IMR-90 (cell line): ENCODE data around the gene SRRM1. TPM values are rescaled to one million over a fixed set of nuclear protein-coding genes. Genes with fewer than 3 reads are reported as not detected.

Experiments used
- ATAC-seq: fragments of 200-7000 bp; cut with Tn5 transposase; 2 replicates; pipeline ENCODE4 v1.9.1; 2020; ENCODE audit warnings: low read depth, mild to moderate bottlenecking, moderate library complexity
- BruUV-seq: library from RNA; stranded (reverse); fragments of 400-500 nt; replicated peaks from 2 replicates; lab custom pipeline; 2021; lab: Mats Ljungman, UMichigan
- CTCF ChIA-PET: fragments of 300-600 bp; formaldehyde crosslinking; extraction: SDS; loops from one replicate; lab custom pipeline; 2021; ENCODE audit warnings: antibody characterized with exemption; lab: Yijun Ruan, JAX
- POLR2A ChIA-PET: fragments of 300-600 bp; sonication (Branson Sonifier 250); formaldehyde crosslinking; loops from one replicate; lab custom pipeline; 2022; ENCODE audit warnings: antibody characterized with exemption; ENCODE audit not compliant: unreplicated experiment; lab: Charles Lee
- DNase-seq: peaks from one replicate; pipeline ENCODE4 v3.0.0; 2013
- H2AFZ ChIP-seq: replicated peaks from 2 replicates; pipeline ENCODE3; 2013; ENCODE audit warnings: low read length, mild to moderate bottlenecking; ENCODE audit not compliant: poor library complexity
- H2AK5ac ChIP-seq: 2 replicates; pipeline ENCODE4 v1.6.1; 2013; ENCODE audit warnings: low read depth, low read length, inconsistent platforms
- H2AK9ac ChIP-seq: replicated peaks from 2 replicates; pipeline ENCODE3; 2013; ENCODE audit warnings: mild to moderate bottlenecking, low read depth, low read length, moderate library complexity; ENCODE audit not compliant: poor library complexity
- H2BK120ac ChIP-seq: 2 replicates; pipeline ENCODE4 v1.6.1; 2013; ENCODE audit warnings: low read depth, low read length, inconsistent platforms
- H2BK15ac ChIP-seq: 3 replicates; pipeline ENCODE4 v1.6.1; 2013; ENCODE audit warnings: low read depth, low read length, inconsistent platforms
- H2BK20ac ChIP-seq: 2 replicates; pipeline ENCODE4 v1.6.1; 2013; ENCODE audit warnings: low read depth, mild to moderate bottlenecking, inconsistent platforms, low read length, moderate library complexity
- H2BK5ac ChIP-seq: 2 replicates; pipeline ENCODE4 v1.6.1; 2013; ENCODE audit warnings: mild to moderate bottlenecking, low read depth, low read length, inconsistent platforms; ENCODE audit not compliant: poor library complexity, severe bottlenecking
- H3K14ac ChIP-seq: replicated peaks from 2 replicates; pipeline ENCODE4 v1.6.1; 2013; ENCODE audit warnings: low read depth, low read length, inconsistent platforms
- H3K18ac ChIP-seq: 2 replicates; pipeline ENCODE4 v1.6.1; 2013; ENCODE audit warnings: low read depth, low read length, control low read depth
- H3K23ac ChIP-seq: 2 replicates; pipeline ENCODE4 v1.6.1; 2013; ENCODE audit warnings: low read depth, low read length, inconsistent platforms
- H3K27ac ChIP-seq: 2 replicates; pipeline ENCODE4 v1.5.1; 2013; ENCODE audit warnings: mild to moderate bottlenecking, control low read depth, low read length; ENCODE audit not compliant: insufficient read depth
- H3K27me3 ChIP-seq: 2 replicates; pipeline ENCODE4 v1.6.1; 2013; ENCODE audit warnings: low read length; ENCODE audit not compliant: control insufficient read depth, insufficient read depth
- H3K36me3 ChIP-seq: 2 replicates; pipeline ENCODE4 v1.6.1; 2013; ENCODE audit warnings: low read length, mixed read lengths; ENCODE audit not compliant: control insufficient read depth, insufficient read depth
- H3K4ac ChIP-seq: 2 replicates; pipeline ENCODE4 v1.6.1; 2013; ENCODE audit warnings: low read depth, low read length, inconsistent platforms
- H3K4me1 ChIP-seq: 2 replicates; pipeline ENCODE4 v1.6.1; 2013; ENCODE audit warnings: low read length, mixed read lengths; ENCODE audit not compliant: control insufficient read depth, insufficient read depth
- H3K4me2 ChIP-seq: 2 replicates; pipeline ENCODE4 v1.6.1; 2013; ENCODE audit warnings: low read depth, mild to moderate bottlenecking, control low read depth, low read length, moderate library complexity
- H3K4me3 ChIP-seq: 2 replicates; pipeline ENCODE4 v1.5.1; 2013; ENCODE audit warnings: low read depth, mild to moderate bottlenecking, control low read depth, low read length, moderate library complexity; ENCODE audit not compliant: insufficient read depth
- H3K56ac ChIP-seq: 2 replicates; pipeline ENCODE4 v1.6.1; 2013; ENCODE audit warnings: low read length, inconsistent platforms; ENCODE audit not compliant: insufficient read depth; ENCODE audit errors: extremely low read depth
- H3K79me1 ChIP-seq, 2 experiments: 2 replicates each; pipeline ENCODE4 v1.6.1; 2013; ENCODE audit warnings: low read length in 2 of 2, inconsistent platforms in 1 of 2, low read depth in 1 of 2
- H3K9ac ChIP-seq: 2 replicates; pipeline ENCODE4 v1.6.1; 2013; ENCODE audit warnings: low read depth, low read length, control low read depth
- H3K9me1 ChIP-seq: 2 replicates; pipeline ENCODE4 v1.6.1; 2013; ENCODE audit warnings: low read length, inconsistent platforms; ENCODE audit not compliant: insufficient read depth
- H3K9me3 ChIP-seq: 2 replicates; pipeline ENCODE4 v1.6.1; 2013; ENCODE audit warnings: low read length; ENCODE audit not compliant: control insufficient read depth, insufficient read depth
- H4K20me1 ChIP-seq: 2 replicates; pipeline ENCODE4 v1.6.1; 2013; ENCODE audit warnings: low read length, inconsistent platforms; ENCODE audit not compliant: insufficient read depth
- H4K5ac ChIP-seq: 2 replicates; pipeline ENCODE4 v1.6.1; 2013; ENCODE audit warnings: mild to moderate bottlenecking, low read depth, low read length, control low read depth
- H4K8ac ChIP-seq, 2 experiments: 2 replicates each; pipeline ENCODE4 v1.6.1; 2013; ENCODE audit warnings: low read depth in 2 of 2, low read length in 2 of 2, control low read depth in 1 of 2, inconsistent platforms in 1 of 2
- H4K91ac ChIP-seq: 2 replicates; pipeline ENCODE4 v1.6.1; 2013; ENCODE audit warnings: low read depth, low read length, inconsistent platforms; ENCODE audit not compliant: insufficient read depth
- BHLHE40 ChIP-seq: fragments of 150-350 bp; IDR thresholded peaks from 2 replicates; pipeline ENCODE4 v1.6.1; 2016; ENCODE audit warnings: mild to moderate bottlenecking, low read depth, low read length
- CEBPB ChIP-seq: IDR thresholded peaks from 2 replicates; pipeline ENCODE4 v1.6.1; 2012; ENCODE audit warnings: low read depth, low read length, improper control_type of control experiment
- CHD1 ChIP-seq: IDR thresholded peaks from 2 replicates; pipeline ENCODE4 v1.6.1; 2012; ENCODE audit warnings: low read depth, low read length, improper control_type of control experiment
- CTCF ChIP-seq: conservative IDR thresholded peaks from 2 replicates; pipeline ENCODE4 v1.5.1; 2012; ENCODE audit warnings: mild to moderate bottlenecking, low read depth, low read length, improper control_type of control experiment
- ELK1 ChIP-seq: fragments of 150-350 bp; IDR thresholded peaks from 2 replicates; pipeline ENCODE4 v1.6.1; 2016; ENCODE audit warnings: low read depth, mild to moderate bottlenecking, low read length, moderate library complexity, borderline replicate concordance
- FOS ChIP-seq: fragments of 150-350 bp; IDR thresholded peaks from 2 replicates; pipeline ENCODE4 v1.6.1; 2016; ENCODE audit warnings: low read depth, low read length
- MAFK ChIP-seq: IDR thresholded peaks from 2 replicates; pipeline ENCODE4 v1.6.1; 2012; ENCODE audit warnings: low read depth, low read length, improper control_type of control experiment
- MAZ ChIP-seq: IDR thresholded peaks from 2 replicates; pipeline ENCODE4 v1.6.1; 2012; ENCODE audit warnings: low read depth, mild to moderate bottlenecking, low read length, improper control_type of control experiment, moderate library complexity, borderline replicate concordance
- MXI1 ChIP-seq: IDR thresholded peaks from 2 replicates; pipeline ENCODE4 v1.6.1; 2012; ENCODE audit warnings: low read depth, mild to moderate bottlenecking, low read length, moderate library complexity, borderline replicate concordance
- NFE2L2 ChIP-seq: fragments of 150-350 bp; IDR thresholded peaks from 2 replicates; pipeline ENCODE4 v1.6.1; 2016; ENCODE audit warnings: low read depth, mild to moderate bottlenecking, low read length
- POLR2A ChIP-seq: IDR thresholded peaks from 2 replicates; pipeline ENCODE4 v1.6.1; 2012; ENCODE audit warnings: mild to moderate bottlenecking, low read depth, low read length
- RAD21 ChIP-seq: IDR thresholded peaks from 2 replicates; pipeline ENCODE4 v1.6.1; 2012; ENCODE audit warnings: low read length, improper control_type of control experiment
- RCOR1 ChIP-seq: IDR thresholded peaks from 2 replicates; pipeline ENCODE4 v1.6.1; 2012; ENCODE audit warnings: mild to moderate bottlenecking, low read length, improper control_type of control experiment; ENCODE audit not compliant: insufficient replicate concordance
- RFX5 ChIP-seq: IDR thresholded peaks from 2 replicates; pipeline ENCODE4 v1.8.0; 2012; ENCODE audit warnings: low read depth, mild to moderate bottlenecking, low read length, moderate library complexity
- SMC3 ChIP-seq: fragments of 150-350 bp; IDR thresholded peaks from 2 replicates; pipeline ENCODE4 v1.6.1; 2016; ENCODE audit warnings: low read depth, mild to moderate bottlenecking, antibody characterized with exemption, low read length, moderate library complexity
- USF2 ChIP-seq: fragments of 150-350 bp; IDR thresholded peaks from 2 replicates; pipeline ENCODE4 v1.6.1; 2017; ENCODE audit warnings: mild to moderate bottlenecking, antibody characterized with exemption, low read length, low read depth
- WGBS, 2 experiments: methylation state at CpG; one replicate each; pipeline versions ENCODE4 v1.1.5 to v1.1.7; 2013; ENCODE audit warnings: missing lambda C conversion rate in 2 of 2; ENCODE audit not compliant: insufficient read length in 1 of 2; ENCODE audit errors: extremely low coverage in 2 of 2; 5-methylcytosine and 5-hydroxymethylcytosine counted together
- dilution Hi-C: fragments of 300-500 bp; cut with HindIII; formaldehyde crosslinking; loops from one replicate; pipeline ENCODE4 v1.14.3; 2018; ENCODE audit warnings: low sequenced_read_pairs; ENCODE audit not compliant: unreplicated experiment
- in situ Hi-C: fragments of 300-500 bp; cut with MboI; formaldehyde crosslinking; loops from 3 replicates; pipeline ENCODE4 v1.14.3; 2019; ENCODE audit warnings: low sequenced_read_pairs, inconsistent platforms, mixed read lengths
- intact Hi-C: fragments of 100-400 bp; cut with micrococcal nuclease; formaldehyde crosslinking; loops from 2 replicates; pipeline ENCODE4 v1.10.0; 2022
- polyA plus RNA-seq, 3 experiments: library from polyadenylated mRNA; depleted of rRNA; stranded (reverse); fragments of >200 nt; gene quantifications; 2 replicates each; pipeline ENCODE4 v1.2.3, GENCODE V29; 2012; ENCODE audit warnings: low replicate concordance in 1 of 3
- total RNA-seq: library from RNA; depleted of rRNA; stranded (reverse); fragments of >200 nt; gene quantifications from 2 replicates; pipeline ENCODE4 v1.2.3, GENCODE V29; 2012

SRRM1 gene
- total and polyA plus RNA-seq, 2 of the 4 experiments (the other 2 are of a cell fraction): 13.6 to 94.1 TPM

- Histone ChIP-seq H2AK9ac (no peak overlapping the region), H2BK5ac (no peak overlapping the region), H3K4me3 (no peak overlapping the region), H3K9ac (no peak overlapping the region), H3K27me3 (no peaks in the 10 kb centered on the region), H3K79me1 (peaks cover 3 to 48% of the 10 kb centered on the region in 2 experiments; a peak in 3 of 4 replicates), H2BK20ac (no peak overlapping the region), H3K14ac (no peak overlapping the region), H3K4ac (no peak overlapping the region), H4K8ac (no peak overlapping the region), H3K56ac (no peak overlapping the region), H3K23ac (no peak overlapping the region), H3K4me2 (no peak overlapping the region), H4K20me1 (no peaks in the 10 kb centered on the region), H2BK120ac (no peak overlapping the region), H3K4me1 (peaks cover 21% of the 10 kb centered on the region), H3K36me3 (no peaks in the 10 kb centered on the region), H3K18ac (no peak overlapping the region), H2AK5ac (0 out of 2 replicates have a peak overlapping the region, but pooled peaks have one; percentile 44), H2AFZ (no peak overlapping the region), H4K91ac (no peak overlapping the region), H4K5ac (no peak overlapping the region), H3K9me3 (no peaks in the 10 kb centered on the region), H3K9me1 (peaks cover 25% of the 10 kb centered on the region), H2BK15ac (no peak overlapping the region), H3K27ac (no peak overlapping the region)
- ChIA-PET POLR2A (no interaction called here), CTCF (no interaction called here)
- no TSS peak for BruUV-seq
- WGBS, 2 experiments: 99% methylated on average over 10 of the region's 31 CpGs; no CpG with 5 or more reads in 1 of the 2 experiments
- no peak for ATAC-seq
- dilution Hi-C loops: no loop called here
- TF ChIP-seq POLR2A (no peak), FOS (no peak), SMC3 (no peak), MAFK (no peak), NFE2L2 (no peak), CEBPB (no peak), RCOR1 (no peak), ELK1 (no peak), RAD21 (no peak), CTCF (no peak), MAZ (no peak), RFX5 (no peak), CHD1 (no peak), MXI1 (no peak), USF2 (no peak), BHLHE40 (no peak)
- DNase-seq: no peak
- intact Hi-C loops: no loop called here
- in situ Hi-C loops: no loop called here
Measured at GRCh38 chr1:24721533-24721932, 78.4 kb downstream of the SRRM1 start.
